Measurements from ENCODE around the gene AMMECR1.

Gene AMMECR1

GRCh38 chrX:110316351-110317060 lies 1.4 kb downstream of the AMMECR1 start:
- Histone ChIP-seq H3K4me1 (ENCODE audit: low read depth, poor library complexity, severe bottlenecking) (peaks cover 46% of the 10 kb centered on the region), H2AFZ (ENCODE audit: low read depth) (no peak overlapping the region), H3K27ac (peak overlapping the region; percentile 82), H4K20me1 (ENCODE audit: insufficient read depth) (no peaks in the 10 kb centered on the region), H3K4me2 (peak overlapping the region; percentile 95), H3K4me3 (IDR thresholded peaks at IDR 0.05; ENCODE audit: insufficient read depth, low read depth, low read length) (no peak overlapping the region), H3K27me3 (ENCODE audit: insufficient read depth, low read depth) (no peaks in the 10 kb centered on the region), H3K36me3 (ENCODE audit: insufficient read depth) (no peaks in the 10 kb centered on the region), H3K79me2 (ENCODE audit: insufficient read depth, low read depth) (peaks cover 63% of the 10 kb centered on the region), H3K9ac (peak overlapping the region; percentile 95)
- no peak for TF ChIP-seq CTCF (conservative IDR thresholded peaks at IDR 0.05; ENCODE audit: low read depth, low read length)

- Histone ChIP-seq H3K36me3 (ENCODE audit: insufficient read depth) (no peaks in the 10 kb centered on the region), H3K4me3 (IDR thresholded peaks at IDR 0.05; ENCODE audit: insufficient read depth, low read depth, low read length) (no peak overlapping the region), H3K27me3 (ENCODE audit: insufficient read depth, low read depth) (no peaks in the 10 kb centered on the region), H3K4me2 (peak overlapping the region; percentile 95), H2AFZ (ENCODE audit: low read depth) (no peak overlapping the region), H4K20me1 (ENCODE audit: insufficient read depth) (no peaks in the 10 kb centered on the region), H3K27ac (peak overlapping the region; percentile 82), H3K4me1 (ENCODE audit: low read depth, poor library complexity, severe bottlenecking) (peaks cover 54% of the 10 kb centered on the region), H3K9ac (peak overlapping the region; percentile 95; the same call in 1 of the 2 replicates), H3K79me2 (ENCODE audit: insufficient read depth, low read depth) (peaks cover 71% of the 10 kb centered on the region)
- no peak for TF ChIP-seq CTCF (conservative IDR thresholded peaks at IDR 0.05; ENCODE audit: low read depth, low read length)
Measured at GRCh38 chrX:110315551-110315950, 2.3 kb downstream of the AMMECR1 start.

GRCh38 chrX:110311437-110312230 lies 6.3 kb downstream of the AMMECR1 start:
- Histone ChIP-seq H3K79me2 (ENCODE audit: insufficient read depth, low read depth) (peaks cover 99% of the 10 kb centered on the region), H3K36me3 (ENCODE audit: insufficient read depth) (no peaks in the 10 kb centered on the region), H3K4me3 (IDR thresholded peaks at IDR 0.05; ENCODE audit: insufficient read depth, low read depth, low read length) (no peak overlapping the region), H3K4me2 (peak overlapping the region; percentile 95), H3K9ac (peak overlapping the region; percentile 35; the same call in 1 of the 2 replicates), H3K27ac (peak overlapping the region; percentile 94), H4K20me1 (ENCODE audit: insufficient read depth) (no peaks in the 10 kb centered on the region), H3K4me1 (ENCODE audit: low read depth, poor library complexity, severe bottlenecking) (peaks cover 73% of the 10 kb centered on the region), H2AFZ (ENCODE audit: low read depth) (no peak overlapping the region), H3K27me3 (ENCODE audit: insufficient read depth, low read depth) (no peaks in the 10 kb centered on the region)
- TF ChIP-seq CTCF (conservative IDR thresholded peaks at IDR 0.05; ENCODE audit: low read depth, low read length), result no peak

GRCh38 chrX:110310896-110311295 lies 7.0 kb downstream of the AMMECR1 start:
- H3K27me3 ChIP-seq (ENCODE audit: insufficient read depth, low read depth), result no peaks in the 10 kb centered on the region
- no peak overlapping the region for H2AFZ ChIP-seq (ENCODE audit: low read depth)
- H3K36me3 ChIP-seq (ENCODE audit: insufficient read depth), result no peaks in the 10 kb centered on the region
- H3K27ac ChIP-seq, result peak overlapping the region; percentile 94
- no peaks in the 10 kb centered on the region for H4K20me1 ChIP-seq (ENCODE audit: insufficient read depth)
- peak overlapping the region; percentile 95 for H3K4me2 ChIP-seq
- H3K79me2 ChIP-seq (ENCODE audit: insufficient read depth, low read depth), result peaks cover 95% of the 10 kb centered on the region
- H3K4me3 ChIP-seq (IDR thresholded peaks at IDR 0.05; ENCODE audit: insufficient read depth, low read depth, low read length), result no peak overlapping the region
- H3K4me1 ChIP-seq (ENCODE audit: low read depth, poor library complexity, severe bottlenecking), result peaks cover 73% of the 10 kb centered on the region
- peak overlapping the region; percentile 35; the same call in 1 of the 2 replicates for H3K9ac ChIP-seq
- no peak for TF ChIP-seq CTCF (conservative IDR thresholded peaks at IDR 0.05; ENCODE audit: low read depth, low read length)
